Esophagus (tissue), 2 donors: Measurements from ENCODE around the gene SMURF1. TPM values are rescaled to one million over a fixed set of nuclear protein-coding genes. Genes with fewer than 3 reads are reported as not detected.

ENCODE experiments used
- H3K27ac ChIP-seq, 2 donors: one replicate each; pipeline ENCODE4 v1.5.1; 2013; ENCODE audit warnings: low read depth in 2 of 2, mild to moderate bottlenecking in 2 of 2, inconsistent platforms in 1 of 2, low read length in 1 of 2, moderate library complexity in 1 of 2
- H3K27me3 ChIP-seq, 2 donors: one replicate each; pipeline ENCODE4 v1.6.1; 2013; ENCODE audit warnings: low read length in 2 of 2, control low read depth in 1 of 2, mild to moderate bottlenecking in 1 of 2; ENCODE audit not compliant: insufficient read depth in 2 of 2, control insufficient read depth in 1 of 2
- H3K36me3 ChIP-seq, 2 donors: one replicate each; pipeline ENCODE4 v1.6.1; 2013; ENCODE audit warnings: low read length in 1 of 2; ENCODE audit not compliant: control insufficient read depth in 2 of 2, insufficient read depth in 2 of 2
- H3K4me1 ChIP-seq, 2 donors: one replicate each; pipeline ENCODE4 v1.6.1; 2013; ENCODE audit warnings: low read length in 1 of 2; ENCODE audit not compliant: control insufficient read depth in 2 of 2, insufficient read depth in 2 of 2
- H3K4me3 ChIP-seq, 2 donors: one replicate each; pipeline ENCODE4 v1.5.1; 2013; ENCODE audit warnings: low read length in 2 of 2, mild to moderate bottlenecking in 2 of 2, low read depth in 1 of 2, moderate library complexity in 1 of 2
- H3K9me3 ChIP-seq, 2 donors: one replicate each; pipeline ENCODE4 v1.6.1; 2013; ENCODE audit warnings: mild to moderate bottlenecking in 2 of 2, low read depth in 1 of 2, low read length in 1 of 2, moderate library complexity in 1 of 2; ENCODE audit not compliant: control insufficient read depth in 2 of 2, insufficient read depth in 1 of 2
- WGBS, 2 donors: extraction: QIAGEN DNeasy Blood & Tissue Kit; methylation state at CpG; one replicate each; pipeline ENCODE4 v1.1.7; 2013; 5-methylcytosine and 5-hydroxymethylcytosine counted together
- polyA plus RNA-seq, 2 donors: library from polyadenylated mRNA; stranded (reverse); fragments of 200-250 nt; gene quantifications; one replicate each; pipeline ENCODE4 v1.2.3, GENCODE V29; 2013
- donor health status: healthy with polysubstance abuse.
- donor health status: Bipolar disorder and iron deficiency.

Gene SMURF1
- polyA plus RNA-seq, 2 donors = 11.7 to 12.9 TPM

GRCh38 chr7:99006739-99007424, 137.0 kb downstream of the SMURF1 start:
- Histone ChIP-seq H3K27ac (no peak overlapping the region), H3K4me3 (no peak overlapping the region), H3K27me3 (no peaks in the 10 kb centered on the region), H3K9me3 (no peaks in the 10 kb centered on the region), H3K4me1 (no peaks in the 10 kb centered on the region), H3K36me3 (peaks cover 6 to 59% of the 10 kb centered on the region in 2 donors)
- 93% methylated on average over 11 of the region's 11 CpGs for WGBS, 2 donors

GRCh38 chr7:99005776-99006175, 138.1 kb downstream of the SMURF1 start:
- WGBS, 2 donors = 87 to 88% methylated on average over 15 of the region's 15 CpGs
- Histone ChIP-seq H3K36me3 (peaks cover 0 to 52% of the 10 kb centered on the region in 2 donors), H3K4me3 (no peak overlapping the region), H3K4me1 (no peaks in the 10 kb centered on the region), H3K27ac (no peak overlapping the region), H3K9me3 (no peaks in the 10 kb centered on the region), H3K27me3 (no peaks in the 10 kb centered on the region)

DNA sequence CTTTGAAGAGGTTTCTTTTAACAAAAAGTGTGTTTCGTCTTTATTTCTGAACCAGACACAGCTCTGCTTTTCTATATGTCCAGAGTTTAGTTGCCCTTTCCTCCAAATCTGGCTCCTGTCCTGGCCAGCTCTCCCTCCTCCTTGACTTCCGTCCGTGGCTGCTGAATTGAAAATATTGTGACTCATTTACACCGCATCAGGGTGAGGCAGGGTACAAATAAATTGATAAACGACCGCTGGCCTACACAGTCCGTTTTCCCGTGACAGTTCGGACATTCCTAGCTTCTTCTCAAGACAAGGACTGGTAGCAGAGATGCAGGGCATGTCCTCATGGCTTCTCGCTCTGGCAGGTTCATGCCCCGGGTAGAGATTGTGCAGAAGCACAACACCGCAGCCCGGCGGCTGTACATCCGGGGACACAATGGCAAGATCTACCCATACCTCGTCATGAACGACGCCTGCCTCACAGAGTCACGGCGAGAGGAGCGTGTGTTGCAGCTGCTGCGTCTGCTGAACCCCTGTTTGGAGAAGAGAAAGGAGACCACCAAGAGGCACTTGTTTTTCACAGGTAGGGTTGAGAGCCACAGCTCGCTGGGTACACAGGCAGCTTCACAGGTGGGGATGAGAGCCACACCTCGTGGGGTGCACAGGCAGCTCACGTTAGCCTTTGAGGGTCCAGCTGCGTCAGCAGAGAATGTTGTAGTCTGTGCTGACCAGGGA, 139.0 kb downstream of the SMURF1 start:
- H3K9me3 ChIP-seq = no peaks in the 10 kb centered on the region
- H3K27ac ChIP-seq = no peak overlapping the region
- WGBS, 2 donors = 90 to 96% methylated on average over 26 of the region's 26 CpGs
- no peaks in the 10 kb centered on the region for H3K4me1 ChIP-seq
- H3K4me3 ChIP-seq = no peak overlapping the region
- H3K27me3 ChIP-seq = no peaks in the 10 kb centered on the region
- H3K36me3 ChIP-seq = peaks cover 4 to 56% of the 10 kb centered on the region in 2 donors

- H3K9me3 ChIP-seq = no peaks in the 10 kb centered on the region
- H3K4me1 ChIP-seq = no peaks in the 10 kb centered on the region
- H3K27me3 ChIP-seq = no peaks in the 10 kb centered on the region
- H3K27ac ChIP-seq = no peak overlapping the region
- no peak overlapping the region for H3K4me3 ChIP-seq
- WGBS, 2 donors = 92 to 94% methylated on average over 8 of the region's 8 CpGs
- peaks cover 4 to 56% of the 10 kb centered on the region in 2 donors for H3K36me3 ChIP-seq
Observed at GRCh38 chr7:99004216-99004615, 139.7 kb downstream of the SMURF1 start.

- H3K4me3 ChIP-seq = no peak overlapping the region
- no peaks in the 10 kb centered on the region for H3K4me1 ChIP-seq
- WGBS, 2 donors = 91 to 93% methylated on average over 15 of the region's 15 CpGs
- H3K36me3 ChIP-seq = peaks cover 4 to 55% of the 10 kb centered on the region in 2 donors
- no peaks in the 10 kb centered on the region for H3K27me3 ChIP-seq
- no peak overlapping the region for H3K27ac ChIP-seq
- no peaks in the 10 kb centered on the region for H3K9me3 ChIP-seq
Observed at GRCh38 chr7:99003419-99003818, 140.5 kb downstream of the SMURF1 start.

- no peak overlapping the region for H3K27ac ChIP-seq
- no peaks in the 10 kb centered on the region for H3K27me3 ChIP-seq
- 89 to 91% methylated on average over 20 of the region's 20 CpGs for WGBS, 2 donors
- H3K4me1 ChIP-seq = no peaks in the 10 kb centered on the region
- no peak overlapping the region for H3K4me3 ChIP-seq
- H3K36me3 ChIP-seq = peaks cover 4 to 52% of the 10 kb centered on the region in 2 donors
- H3K9me3 ChIP-seq = no peaks in the 10 kb centered on the region
Observed at GRCh38 chr7:99002827-99003212, 141.1 kb downstream of the SMURF1 start.

DNA sequence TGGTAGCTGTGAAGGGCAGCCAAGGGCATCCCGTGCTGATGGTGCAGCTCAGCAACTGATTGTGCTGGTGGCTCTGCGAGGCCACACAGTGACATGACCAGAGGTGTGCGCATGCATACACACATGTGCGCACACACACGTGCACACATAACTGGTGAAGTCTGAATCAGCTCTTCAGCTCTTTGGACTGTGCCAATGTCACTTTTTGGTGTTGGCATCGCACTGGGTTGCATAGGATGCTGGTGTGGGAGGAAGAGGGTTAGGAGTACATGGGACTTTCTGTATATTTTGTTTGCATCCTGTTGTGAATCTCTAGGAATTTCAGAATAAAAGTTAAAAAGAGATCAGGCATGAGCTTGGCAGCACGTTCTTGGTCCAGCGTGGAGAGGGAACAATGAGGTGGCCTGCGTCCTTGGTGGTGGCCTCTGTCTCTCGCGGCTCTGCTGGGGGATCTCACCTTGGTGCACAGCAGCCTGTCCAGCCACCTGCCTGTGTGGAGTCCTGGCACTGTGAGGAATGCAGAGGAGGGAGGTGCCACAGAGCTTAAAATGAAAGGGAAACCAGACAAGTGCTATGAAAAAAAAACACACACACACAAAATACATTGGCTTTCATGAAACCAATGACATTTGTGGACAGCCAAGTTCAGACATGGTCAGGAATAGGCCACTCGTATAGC, 141.6 kb downstream of the SMURF1 start:
- Histone ChIP-seq H3K27ac (no peak overlapping the region), H3K9me3 (no peaks in the 10 kb centered on the region), H3K4me3 (no peak overlapping the region), H3K36me3 (peaks cover 4 to 52% of the 10 kb centered on the region in 2 donors), H3K27me3 (no peaks in the 10 kb centered on the region), H3K4me1 (no peaks in the 10 kb centered on the region)
- 86 to 93% methylated on average over 12 of the region's 12 CpGs for WGBS, 2 donors

DNA sequence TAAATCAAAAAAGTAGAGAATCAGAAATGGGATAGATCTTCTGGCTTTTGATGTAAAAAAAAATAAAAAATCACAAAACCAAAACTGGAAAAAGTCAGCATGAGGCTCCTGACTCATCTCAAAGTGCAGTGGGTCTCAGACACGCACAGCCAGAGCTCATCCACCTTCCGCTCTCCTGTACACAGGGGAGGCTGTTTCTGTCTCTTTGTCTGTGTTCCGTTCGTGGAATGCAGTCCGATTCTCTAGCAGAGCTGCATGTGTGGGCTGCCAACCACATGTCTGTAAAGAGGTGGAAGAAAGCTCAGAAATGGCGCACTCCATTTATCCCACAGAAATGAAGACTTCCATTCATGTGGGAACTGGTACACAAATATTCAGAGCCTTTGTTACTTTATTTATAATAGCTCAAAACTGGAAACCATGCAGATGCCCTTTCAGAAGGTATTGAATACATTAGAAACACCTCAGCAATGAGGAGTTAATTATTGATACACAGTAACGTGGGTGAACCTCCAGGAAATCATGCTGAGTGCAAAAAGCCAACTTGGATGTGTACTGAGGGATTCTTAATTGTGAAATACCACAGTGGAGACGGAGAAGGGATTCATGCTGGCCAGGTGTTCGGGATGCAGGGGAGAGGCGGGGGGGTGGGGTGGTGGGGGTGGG, 142.3 kb downstream of the SMURF1 start:
- WGBS, 2 donors = 85 to 88% methylated on average over 10 of the region's 10 CpGs
- Histone ChIP-seq H3K27me3 (no peaks in the 10 kb centered on the region), H3K36me3 (peaks cover 4 to 47% of the 10 kb centered on the region in 2 donors), H3K27ac (no peak overlapping the region), H3K4me3 (no peak overlapping the region), H3K4me1 (no peaks in the 10 kb centered on the region), H3K9me3 (no peaks in the 10 kb centered on the region)

DNA sequence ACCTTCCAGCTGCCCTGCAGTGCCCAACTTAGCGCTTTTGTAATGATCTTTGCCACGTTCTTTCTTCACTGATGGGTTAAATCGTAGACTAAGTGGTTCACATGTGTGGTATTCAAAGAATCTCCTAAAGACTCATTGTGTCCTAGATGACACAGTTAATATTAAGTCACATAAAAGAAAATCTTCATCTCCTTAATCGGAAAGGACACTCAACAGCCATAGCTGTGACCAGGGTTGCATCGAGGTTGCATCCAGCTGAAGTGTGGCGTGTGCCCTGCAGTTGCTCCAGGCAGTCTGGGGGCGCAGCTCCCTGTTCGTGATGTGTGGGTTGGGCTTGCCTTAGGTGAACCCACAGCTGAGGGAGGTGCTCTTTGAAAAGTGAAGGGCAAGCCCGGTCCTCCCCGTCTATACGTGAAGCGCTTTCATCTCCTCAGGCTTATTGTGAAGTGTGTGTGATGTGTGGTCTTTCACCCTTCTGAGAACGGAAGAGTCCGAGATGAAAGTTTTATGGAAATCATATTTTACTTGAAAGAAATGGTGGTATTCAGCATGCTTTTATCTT, 142.9 kb downstream of the SMURF1 start:
- H3K36me3 ChIP-seq = peaks cover 4 to 47% of the 10 kb centered on the region in 2 donors
- H3K27ac ChIP-seq = no peak overlapping the region
- no peaks in the 10 kb centered on the region for H3K9me3 ChIP-seq
- H3K4me1 ChIP-seq = no peaks in the 10 kb centered on the region
- H3K4me3 ChIP-seq = no peak overlapping the region
- H3K27me3 ChIP-seq = no peaks in the 10 kb centered on the region
- 86 to 90% methylated on average over 14 of the region's 14 CpGs for WGBS, 2 donors
